GM21360 (cell line): ENCODE data around the gene CCR2.
"Not testable (repeated sequence)": the region's sequence is repeated elsewhere in the genome, so short reads cannot be mapped to it uniquely, and the experiment has no call there.

Source experiments
- ATAC-seq: cut with Tn5 transposase; IDR thresholded peaks from one replicate; pipeline ENCODE4 v1.9.1; 2021; ENCODE audit warnings: mild to moderate bottlenecking, moderate library complexity; ENCODE audit not compliant: unreplicated experiment

CCR2 gene

DNA sequence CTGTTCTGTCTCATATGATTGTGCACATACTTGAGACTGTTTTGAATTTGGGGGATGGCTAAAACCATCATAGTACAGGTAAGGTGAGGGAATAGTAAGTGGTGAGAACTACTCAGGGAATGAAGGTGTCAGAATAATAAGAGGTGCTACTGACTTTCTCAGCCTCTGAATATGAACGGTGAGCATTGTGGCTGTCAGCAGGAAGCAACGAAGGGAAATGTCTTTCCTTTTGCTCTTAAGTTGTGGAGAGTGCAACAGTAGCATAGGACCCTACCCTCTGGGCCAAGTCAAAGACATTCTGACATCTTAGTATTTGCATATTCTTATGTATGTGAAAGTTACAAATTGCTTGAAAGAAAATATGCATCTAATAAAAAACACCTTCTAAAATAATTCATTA, 21.9 kb downstream of the CCR2 start:
- ATAC-seq: no peak

DNA sequence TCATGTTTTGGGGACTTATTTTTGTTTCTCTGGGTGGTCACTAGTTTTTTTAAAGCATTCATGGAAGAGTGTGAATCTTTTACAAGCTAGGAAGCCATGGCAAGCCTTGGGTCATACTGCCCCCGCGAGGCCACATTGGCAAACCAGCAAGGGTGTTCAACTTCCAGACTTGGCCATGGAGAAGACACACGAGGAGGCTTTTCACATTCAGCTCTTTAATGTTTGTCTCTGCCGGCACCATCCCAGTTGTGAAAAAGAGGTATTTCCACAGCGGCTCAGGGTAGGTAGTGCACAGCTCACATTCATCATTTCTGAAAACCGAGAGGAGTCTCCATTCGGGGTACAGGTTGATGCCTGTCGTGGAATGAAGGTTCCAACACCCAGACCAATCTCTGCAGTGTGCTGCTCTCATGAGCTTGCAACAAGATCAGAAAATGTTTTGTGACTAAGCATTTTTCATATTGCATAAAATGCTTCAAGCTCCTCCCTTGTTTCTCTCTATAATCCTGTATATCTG, 24.6 kb downstream of the CCR2 start:
- no peak for ATAC-seq

DNA sequence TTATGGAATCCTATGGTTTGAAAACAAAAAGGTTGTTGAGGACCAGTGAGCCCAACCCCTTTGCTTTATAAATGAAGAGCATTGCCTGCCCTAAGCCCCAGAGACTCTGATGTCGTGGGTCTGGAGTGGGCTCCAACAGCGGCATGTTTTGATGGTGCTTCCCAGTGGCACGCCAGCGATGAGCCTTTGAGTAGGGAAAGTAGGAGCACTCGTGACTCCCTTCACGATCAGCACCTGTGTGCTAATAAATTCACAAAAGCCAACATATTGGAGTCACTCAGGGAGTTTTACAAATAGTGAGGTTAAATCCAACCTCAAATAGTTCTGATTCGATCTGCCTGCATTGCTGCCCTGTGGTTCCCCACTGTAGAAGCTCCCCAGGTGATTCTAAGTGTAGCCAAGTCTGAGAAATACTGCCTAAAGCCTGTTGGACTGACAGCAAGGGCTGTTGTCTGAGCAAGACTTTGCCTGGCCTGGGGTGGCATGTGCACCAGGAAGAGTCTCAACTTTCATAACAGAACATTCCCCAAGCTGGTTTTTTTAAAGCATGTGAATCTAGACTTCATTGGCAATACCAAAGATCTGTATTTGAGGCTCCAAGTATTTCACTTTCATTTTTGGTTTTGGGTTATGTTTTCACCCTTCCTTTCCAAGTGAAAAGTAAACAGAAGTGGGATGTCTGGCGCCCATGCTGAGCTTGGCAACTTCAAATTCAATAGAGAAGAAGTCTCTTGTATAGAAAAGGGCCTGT, 26.7 kb downstream of the CCR2 start:
- ATAC-seq: no peak

DNA sequence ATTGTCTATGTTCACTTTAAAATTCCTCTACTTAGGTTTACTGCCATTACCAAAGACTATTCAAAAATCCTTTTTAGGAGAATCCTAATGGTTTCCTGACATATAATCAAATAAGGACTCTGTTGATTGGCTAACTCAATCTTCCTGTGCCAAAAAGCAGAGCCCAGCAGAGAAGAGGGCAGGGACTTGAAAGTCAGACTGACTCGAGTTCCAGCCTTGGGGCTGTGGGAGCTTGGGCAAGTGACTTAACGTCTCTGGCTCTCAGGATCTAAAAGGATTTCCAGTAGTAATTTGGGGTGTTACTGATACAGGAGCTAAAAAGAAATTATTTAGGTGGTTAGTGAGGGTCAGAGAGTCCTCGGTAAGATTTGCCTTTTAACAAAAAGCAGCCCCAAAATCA, 27.7 kb downstream of the CCR2 start:
- ATAC-seq: no peak

DNA sequence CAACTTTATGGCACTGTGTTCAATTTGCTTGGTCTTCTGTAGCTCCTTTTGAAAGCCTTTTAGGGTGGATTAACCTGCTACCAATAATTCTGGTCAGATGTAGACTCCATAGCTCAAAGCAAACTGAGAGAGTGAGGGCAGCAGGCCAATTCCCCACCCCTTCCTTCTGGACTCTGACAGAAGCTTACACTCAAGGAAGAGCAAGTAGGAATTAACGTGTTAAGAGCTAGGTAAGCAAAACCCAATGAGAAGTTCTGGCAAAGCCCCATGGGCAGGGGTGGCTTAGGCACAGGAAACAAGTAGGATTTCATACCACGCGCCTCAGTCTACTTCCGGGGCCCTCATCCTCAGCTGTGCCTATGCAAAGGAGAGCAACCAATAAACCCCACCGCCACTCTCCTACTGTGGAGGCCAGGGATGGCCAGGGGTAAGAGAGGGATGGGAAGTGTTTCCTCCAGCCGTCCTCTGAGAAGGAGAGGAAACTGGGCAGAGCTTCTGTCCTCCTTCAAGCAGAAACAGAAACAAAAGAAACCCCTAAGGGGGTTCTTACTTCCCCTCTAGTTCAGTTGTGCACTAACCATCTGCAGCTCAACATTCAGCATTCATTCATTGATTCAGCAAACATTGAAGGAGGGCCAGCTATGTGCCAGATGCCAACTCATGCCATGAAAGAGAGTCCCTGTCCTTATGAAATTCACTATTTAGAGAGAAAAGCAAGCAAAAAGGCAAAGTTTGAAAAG, 29.5 kb downstream of the CCR2 start:
- ATAC-seq: no peak

DNA sequence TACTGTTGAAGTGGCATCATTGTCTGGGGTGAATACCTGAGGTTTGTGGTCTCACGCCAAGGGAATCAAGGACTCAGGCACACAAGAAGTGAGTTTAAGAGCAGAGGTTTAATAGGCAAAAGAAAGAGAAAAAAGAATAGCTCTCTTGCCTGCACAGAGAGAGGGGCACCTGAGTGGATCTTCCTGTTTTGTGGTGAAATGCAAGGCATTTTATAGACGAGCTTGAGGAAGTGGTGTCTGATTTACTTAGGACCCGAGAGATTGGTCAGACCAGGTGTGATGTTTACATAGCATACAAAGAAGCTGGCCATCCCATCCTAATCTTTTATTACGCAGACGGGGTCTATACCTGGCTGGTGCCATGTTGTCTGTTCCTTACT, 30.0 kb downstream of the CCR2 start:
- no peak for ATAC-seq

DNA sequence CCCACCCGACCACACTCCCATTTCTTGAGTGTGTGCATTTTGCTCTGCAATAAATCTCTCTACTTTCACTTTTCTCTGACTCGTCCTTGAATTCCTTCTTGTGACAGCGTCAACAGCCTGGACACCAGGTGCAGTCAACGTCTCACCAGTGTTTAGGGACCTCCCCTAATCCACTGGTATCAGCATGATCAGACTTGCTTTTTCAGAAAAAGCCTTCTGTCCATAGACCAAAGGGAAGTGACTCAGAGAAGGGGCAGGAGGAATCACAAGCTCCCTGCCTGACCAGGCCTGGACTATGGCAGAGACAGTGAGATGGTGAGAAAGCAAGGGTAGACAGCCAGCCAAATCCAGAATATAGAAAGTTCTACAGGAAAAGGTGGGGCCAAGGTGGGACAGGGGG, 32.3 kb downstream of the CCR2 start:
- ATAC-seq: no peak

DNA sequence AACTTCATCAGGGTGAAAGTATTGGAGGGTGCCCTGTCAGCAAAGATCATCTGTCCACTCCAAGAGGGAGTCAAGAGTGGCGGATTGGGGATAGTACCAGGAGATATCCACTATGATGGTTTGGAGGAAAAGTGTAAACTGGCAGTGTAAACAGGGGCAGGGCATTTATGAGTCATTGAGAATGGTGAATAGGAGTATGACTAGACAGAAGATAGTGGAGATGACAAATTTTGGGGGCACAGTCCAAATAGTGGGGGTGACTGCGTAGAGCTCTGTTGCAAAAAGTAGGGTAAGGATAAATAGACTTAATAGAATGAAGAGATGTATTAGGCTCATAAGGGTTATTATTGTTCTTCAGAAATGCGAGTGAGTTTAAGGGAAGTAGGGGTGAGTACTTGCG, 34.9 kb downstream of the CCR2 start:
- not testable (repeated sequence) for ATAC-seq

DNA sequence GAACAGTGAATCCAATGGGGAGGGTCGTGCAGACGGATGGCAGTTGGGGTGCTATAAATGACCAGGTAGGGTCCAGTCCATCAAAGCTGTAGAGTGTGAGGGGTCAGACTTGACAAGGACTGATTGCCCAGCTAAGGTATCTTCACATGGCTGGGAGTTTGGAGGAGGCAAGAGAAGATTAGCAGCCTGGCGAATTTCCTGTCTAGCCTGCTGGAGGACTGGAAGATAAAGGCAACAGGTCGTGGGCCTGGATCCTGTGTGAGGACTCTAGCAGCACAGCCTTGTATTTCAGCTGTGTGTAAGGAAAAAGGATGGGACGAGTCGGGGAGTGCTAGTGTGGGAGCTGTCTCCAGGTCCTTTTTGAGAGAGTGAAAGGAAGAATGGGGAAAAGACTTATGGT, 35.4 kb downstream of the CCR2 start:
- ATAC-seq: no peak

DNA sequence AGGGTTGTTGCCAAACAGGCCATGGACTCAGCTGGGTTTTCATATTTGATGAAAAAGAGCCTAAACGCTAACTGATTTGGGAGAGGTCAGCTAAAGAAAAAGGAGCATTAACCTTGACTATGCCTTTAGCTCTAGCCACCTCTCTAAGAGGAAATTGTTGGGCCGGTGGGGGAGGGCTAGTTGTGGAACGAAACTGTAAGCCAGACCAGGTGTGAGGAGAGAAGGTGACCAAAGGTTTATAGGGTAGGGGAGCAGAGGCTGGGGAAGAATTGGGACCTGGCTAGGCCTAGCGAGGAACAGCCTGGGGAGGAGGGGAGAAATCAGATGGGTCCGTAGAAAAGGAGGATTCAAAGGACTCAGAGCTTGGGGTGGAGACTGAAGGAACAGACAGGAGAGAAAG, 37.6 kb downstream of the CCR2 start:
- ATAC-seq: not testable (repeated sequence)

DNA sequence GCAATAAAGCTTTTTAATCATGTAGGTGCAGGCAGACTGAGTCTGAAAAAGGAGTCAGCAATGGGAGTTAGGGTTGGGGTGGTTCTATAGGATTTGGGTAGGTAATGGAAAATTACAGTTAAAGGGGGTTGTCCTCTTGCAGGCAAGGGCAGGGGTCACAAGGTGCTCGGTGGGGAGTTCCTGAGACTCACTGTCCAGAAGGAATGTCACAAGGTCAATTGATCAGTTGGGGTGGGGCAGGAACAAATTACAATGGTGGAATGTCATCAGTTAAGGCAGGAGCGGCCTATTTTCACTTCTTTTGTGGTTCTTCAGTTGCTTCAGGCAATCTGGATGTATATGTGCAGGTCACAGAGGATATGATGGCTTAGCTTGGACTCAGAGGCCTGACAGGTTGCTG, 39.1 kb downstream of the CCR2 start:
- no peak for ATAC-seq

DNA sequence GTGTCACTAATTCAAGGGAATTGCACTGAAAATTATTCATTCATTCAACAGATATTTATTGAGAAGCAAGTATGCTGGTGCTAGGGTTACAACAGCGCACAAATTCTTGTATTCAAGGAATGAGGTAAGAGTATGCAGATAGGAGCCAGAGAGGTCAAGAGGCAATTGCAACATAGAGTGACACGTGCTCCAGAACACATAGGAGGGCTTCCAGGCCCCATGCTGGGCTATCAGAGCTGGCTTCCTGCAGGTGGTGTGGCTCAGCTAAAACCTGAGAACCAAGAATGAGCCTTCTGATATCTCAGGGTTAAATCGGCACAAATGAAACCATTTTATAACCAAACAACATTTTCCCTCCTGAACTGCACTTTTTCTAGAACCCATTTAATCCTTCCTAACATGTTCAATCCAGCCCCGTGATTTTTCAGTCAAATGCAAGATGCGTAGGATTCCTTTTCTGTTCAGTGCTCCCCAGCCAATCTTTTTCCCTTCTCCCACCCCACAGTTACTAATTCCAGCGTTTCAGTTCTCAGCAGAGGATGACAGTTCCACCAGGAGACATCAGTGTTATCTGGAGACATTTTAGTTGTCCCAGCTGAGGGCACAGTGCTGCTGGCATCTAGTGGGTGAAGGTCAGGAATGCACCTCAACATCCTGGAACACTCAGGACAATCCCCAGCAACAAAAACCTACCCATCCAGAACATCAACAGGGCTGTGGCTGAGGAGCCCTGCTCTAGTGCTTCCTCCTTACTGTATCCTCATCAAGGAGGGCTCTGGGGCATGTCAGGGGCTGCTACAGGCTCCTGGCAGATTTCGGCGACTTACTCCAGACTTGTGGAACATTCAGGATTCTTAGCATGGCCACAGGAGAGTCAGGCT, 39.9 kb downstream of the CCR2 start:
- no peak for ATAC-seq

DNA sequence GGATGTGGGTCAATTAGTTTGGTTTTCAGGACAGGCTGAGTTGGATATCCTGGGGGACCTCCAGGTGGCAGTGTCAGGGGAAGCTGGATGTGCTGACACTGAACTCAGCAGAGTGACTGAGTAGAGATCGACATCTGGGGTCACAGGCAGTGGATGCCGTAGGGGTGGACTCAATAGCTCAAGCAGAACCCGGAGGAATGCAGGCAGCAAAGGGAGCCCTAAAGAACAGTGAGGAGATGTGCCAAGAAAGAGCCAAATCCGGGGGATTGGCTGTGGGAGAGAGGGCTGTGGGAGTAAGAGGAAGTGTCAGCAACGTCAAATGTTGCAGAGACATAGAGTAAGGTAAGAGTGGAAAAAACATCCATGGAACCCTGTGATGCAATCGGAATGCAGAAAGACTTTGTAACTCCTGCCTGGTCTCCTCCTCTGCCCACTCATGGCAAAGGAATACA, 41.3 kb downstream of the CCR2 start:
- ATAC-seq: no peak

DNA sequence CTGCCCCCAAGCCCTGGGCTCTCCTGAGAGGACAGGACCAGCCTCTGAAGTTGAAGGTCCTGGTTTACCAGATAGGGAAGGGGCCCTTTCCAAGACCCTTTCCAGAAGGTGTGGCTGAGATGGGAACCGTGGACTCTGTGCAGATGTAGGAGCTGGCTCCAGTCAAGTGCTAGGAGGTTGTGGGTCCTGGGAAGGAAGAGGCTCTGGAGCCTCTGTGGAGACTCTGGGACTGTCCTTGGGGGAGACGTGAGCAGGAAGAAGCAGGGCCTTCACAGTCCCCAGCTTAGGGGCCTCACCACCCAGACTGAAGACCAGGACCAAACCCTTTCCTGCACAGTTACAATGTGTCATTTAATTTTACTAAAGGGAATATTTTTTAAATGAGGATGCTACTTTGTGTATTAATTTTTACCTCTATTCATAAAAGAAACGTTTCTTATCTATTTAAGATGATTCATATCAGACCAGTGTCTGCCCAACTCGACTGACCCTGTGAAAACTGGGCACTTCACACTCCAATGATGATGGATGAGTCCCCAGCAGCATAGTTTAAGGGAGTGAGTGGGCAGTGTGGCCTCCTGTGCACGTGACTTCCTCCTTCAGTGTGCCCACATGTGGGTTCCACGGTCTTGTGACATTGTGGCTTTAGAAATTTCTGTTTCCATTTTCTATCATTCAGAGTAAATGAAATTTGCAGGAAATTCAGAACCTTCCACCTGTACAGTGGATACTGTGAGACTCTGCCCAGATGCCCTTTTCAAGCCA, 42.0 kb downstream of the CCR2 start:
- ATAC-seq: no peak

DNA sequence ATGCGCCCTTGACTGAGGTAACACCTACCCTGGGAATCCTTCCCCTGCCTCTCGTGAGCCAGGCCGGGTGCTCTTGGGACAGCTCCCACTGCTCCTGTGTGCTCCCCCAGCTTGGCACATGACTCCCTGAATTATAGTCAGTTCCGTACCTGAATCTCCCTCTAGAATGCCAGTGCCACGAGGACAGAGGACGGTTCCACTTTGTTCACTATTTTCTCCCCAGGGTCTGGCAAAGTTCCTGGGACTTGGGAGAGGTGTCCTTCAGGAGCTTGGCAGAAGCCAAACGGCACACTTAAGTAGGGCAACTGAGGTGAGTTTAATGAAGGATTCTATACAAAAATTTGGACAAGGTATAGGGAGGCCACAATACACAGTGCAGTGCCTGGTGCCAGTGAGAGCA, 43.2 kb downstream of the CCR2 start:
- no peak for ATAC-seq

DNA sequence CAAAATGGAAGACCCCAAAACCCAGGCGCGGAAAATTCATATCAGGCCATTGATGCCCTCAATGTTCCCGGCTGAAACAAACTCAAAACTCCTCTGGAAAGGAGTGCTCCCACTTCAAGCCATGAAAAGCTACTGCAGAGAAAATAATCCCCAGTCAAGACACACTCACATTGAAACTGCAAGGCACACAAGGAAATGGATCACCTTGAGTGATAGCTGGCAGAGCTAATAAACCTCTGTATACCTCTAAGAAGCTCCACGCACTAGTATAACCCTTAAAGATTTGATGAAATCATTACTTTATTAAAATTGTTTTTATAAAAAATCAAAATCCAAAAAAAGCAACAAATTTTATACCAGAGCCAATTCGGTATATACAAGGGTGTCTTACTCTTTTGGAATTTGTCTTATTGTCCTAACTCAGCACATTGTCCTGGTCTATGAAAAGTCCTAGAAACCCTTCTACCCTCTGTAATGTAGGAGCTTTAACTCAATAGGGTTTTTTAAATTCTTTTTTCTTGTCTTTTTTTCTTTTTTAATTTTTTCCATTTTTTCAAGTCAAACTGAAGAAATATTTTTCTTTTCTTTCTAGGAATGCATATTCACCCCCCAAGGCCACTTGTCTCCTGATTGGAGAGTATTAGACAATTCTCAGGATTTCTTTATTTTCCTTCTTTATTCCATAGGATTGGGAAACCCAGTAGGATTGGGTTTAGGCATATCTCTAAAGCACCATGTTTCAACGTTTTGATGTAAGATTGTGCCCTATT, 44.5 kb downstream of the CCR2 start:
- no peak for ATAC-seq

DNA sequence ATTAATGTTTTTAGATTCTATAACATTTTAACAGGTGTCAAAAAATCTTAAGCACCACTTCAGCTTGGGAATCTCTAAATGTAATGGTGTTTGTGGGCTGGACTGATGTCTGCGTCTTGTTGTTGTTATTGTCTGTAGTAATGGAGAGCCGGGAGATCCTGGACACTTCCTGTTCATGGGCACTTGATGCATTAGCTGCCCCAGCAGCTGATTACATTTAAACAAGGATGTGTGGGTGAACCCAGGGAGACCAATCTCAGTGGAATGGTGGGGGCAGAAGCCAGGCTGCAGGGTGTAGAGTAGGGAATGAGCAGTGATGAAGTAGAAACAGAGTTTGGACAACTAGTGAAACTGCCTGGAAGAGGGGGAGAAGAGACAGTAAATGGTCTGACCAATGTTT, 45.2 kb downstream of the CCR2 start:
- no peak for ATAC-seq

DNA sequence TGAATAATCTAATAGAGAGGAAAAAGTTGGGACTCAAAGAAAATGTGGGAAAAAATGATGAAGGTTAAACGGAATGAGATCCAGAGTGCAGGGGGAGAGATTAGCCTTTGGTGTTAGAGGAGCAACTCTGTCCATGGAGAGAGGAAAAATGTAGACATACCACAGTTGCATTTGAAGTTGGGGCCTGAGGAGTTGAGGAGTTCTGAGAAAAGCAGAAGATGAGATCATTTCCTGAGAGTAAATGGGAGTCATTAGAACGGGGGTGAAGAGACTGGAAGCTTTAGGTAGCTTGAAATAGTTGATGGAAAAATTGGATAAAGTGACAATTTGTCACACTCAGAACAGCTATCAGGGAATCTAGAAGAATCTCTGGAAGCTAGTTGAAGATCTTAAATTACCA, 45.6 kb downstream of the CCR2 start:
- no peak for ATAC-seq

DNA sequence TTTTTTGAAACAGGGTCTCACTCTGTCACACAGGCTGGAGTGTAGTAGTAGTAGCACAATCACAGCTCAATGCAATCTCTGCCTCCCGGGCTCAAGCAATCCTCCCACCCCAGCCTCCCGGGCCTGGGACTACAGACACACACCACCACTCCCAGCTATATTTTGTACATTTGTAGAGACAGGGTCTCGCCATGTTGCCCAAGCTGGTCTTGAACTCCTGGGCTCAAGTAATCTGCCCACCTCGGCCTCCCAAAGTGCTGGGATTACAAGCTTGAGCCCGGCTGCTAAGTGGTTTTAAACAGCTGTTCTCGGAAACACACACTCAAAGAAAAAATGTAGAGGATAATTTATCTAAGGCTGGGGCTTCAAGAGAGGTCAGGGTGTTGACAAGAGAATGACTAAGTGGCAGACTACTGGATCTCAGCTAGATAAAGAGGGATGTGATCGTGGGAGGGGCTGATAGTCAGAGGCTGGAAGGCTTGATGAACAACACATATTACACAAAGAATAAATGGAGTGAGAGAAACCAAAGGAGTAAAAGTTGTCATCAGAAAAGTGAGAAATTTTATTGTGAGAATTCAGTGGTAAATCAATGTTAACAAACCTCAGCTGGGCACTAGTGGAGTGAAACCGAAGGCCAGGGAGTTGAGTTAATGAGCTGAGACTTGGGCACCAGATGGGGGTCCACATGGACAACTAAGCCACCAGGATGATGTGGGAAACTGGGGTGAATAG, 46.3 kb downstream of the CCR2 start:
- no peak for ATAC-seq
